Islet precursor cell (in vitro differentiated cells): ENCODE data around the gene CACNA1C.

Experiments used
- DNase-seq: peaks from one replicate; pipeline ENCODE4 v3.0.0-alpha.2; 2018

The CACNA1C gene

DNA sequence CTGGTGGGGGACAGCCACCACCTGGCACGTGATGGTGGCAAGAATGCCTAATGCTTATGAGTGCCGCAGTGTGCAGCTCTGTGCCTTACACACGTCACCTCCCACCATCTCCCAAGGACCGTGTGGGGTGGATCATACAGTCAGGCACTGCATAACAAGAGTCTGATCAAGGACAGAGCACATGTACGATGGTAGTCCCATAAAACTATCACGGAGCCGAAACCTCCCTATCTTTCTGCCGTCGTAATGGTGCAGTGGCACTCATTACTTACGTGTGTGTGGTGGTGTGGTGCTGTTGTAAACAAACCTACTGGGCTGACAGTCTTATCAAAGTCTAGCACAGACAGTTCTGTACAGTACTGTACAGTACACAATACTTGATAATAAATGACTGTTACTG, 89.3 kb downstream of the CACNA1C start:
- no peak for DNase-seq

- DNase-seq = no peak
These were observed 92.2 kb downstream of the CACNA1C start for GRCh38 chr12:2144951-2145350.

- no peak for DNase-seq
These were observed 92.7 kb downstream of the CACNA1C start for GRCh38 chr12:2145433-2145998.

DNA sequence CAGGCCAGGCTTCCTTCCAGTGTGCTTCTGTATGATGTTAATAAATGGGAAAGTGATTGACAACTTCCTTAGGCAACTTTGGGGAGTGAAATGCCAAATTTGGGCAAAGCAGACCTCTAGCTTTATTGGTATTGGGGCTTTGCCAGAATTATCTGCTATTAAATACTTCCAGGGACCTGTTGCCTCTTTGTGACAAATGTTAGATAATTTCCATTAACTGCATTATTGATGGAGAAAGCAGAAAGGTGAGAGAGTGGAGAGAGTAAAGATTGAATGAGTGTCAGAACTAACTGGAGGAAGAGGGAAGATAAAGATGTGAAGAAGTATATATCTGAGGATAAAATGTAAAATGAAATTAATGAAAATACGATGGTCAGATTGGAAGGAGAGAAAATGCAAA, 94.5 kb downstream of the CACNA1C start:
- no peak for DNase-seq

DNA sequence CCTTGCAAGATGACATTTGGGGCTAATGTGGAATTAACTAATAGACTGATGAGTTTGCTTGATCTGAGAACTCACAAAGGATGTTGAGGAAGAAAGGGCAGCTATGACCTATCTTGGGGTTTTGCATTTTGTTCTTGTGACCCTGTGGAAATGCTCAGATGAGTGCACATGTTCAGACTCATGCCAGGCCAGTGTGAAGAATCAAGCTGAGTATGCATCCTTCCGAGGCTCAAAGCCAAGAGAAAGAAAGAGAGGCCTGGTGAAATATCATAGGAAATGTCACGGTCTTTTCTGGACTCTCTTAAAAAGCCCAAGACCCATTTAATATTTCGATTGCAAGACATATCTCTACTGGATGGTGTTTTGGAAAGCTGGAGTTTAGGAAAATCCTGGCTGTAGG, 96.3 kb downstream of the CACNA1C start:
- DNase-seq = no peak

GRCh38 chr12:2150833-2151232, 98.0 kb downstream of the CACNA1C start:
- no peak for DNase-seq

DNA sequence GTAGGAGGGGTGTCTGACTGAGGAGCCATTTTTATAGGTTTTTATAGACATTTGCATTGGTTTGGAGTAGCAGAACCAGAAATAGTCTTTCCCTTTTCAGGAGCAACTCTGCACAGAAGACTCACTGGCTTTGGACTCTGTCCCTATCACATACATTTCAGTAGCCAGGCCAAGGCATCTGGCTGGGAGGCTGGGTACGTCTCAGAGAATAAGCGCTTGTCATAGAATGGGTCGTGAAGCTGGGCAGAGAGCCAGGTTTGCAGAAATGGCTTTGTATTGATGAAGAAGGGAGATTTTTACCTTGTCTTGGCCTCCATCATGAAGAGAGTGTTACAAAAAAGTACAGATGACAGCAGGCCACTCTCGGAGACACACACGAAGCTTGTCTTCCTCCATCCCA, 98.6 kb downstream of the CACNA1C start:
- DNase-seq = no peak

DNA sequence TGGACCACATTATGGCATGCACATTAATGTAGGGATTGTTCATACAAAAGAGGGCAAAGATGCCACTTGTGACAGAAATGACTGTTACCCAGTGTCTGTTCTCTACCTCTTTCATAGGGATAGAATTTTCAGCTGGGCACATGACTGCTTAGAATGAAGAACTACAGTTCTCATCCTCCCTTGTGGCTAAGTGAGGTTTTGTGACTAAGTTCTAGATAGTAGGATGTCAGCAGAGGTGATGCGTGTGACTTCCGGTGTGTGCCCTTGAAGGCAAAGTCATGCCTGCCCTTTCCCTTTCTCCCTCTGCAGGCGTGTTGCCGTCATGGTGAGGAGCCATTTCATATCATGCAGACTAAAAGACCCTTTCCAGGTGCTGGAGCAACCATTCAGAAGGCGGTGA, 99.3 kb downstream of the CACNA1C start:
- DNase-seq = no peak

- no peak for DNase-seq
These were observed 101.3 kb downstream of the CACNA1C start for GRCh38 chr12:2154050-2154449.

DNA sequence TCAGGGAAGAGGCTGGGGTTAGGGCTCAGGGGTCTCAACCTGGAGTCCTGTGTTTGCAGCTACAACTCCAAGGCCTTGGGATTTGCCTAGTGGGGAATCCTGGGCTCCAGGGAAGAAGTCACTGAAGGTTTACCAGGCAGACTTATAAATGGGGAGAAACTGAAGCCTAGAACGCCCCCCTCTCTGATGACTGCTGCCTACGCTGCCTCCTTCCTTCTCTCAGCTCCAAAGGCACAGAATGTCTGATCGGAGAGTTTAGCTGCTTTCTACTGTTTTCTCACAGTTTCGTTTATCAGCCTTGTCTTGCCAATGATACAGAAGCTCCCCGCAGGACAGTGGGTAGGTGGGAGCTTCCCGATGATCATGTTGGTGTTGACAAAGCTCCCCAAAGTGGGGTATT, 101.7 kb downstream of the CACNA1C start:
- no peak for DNase-seq

GRCh38 chr12:2156333-2156732, 103.5 kb downstream of the CACNA1C start:
- DNase-seq = no peak

DNA sequence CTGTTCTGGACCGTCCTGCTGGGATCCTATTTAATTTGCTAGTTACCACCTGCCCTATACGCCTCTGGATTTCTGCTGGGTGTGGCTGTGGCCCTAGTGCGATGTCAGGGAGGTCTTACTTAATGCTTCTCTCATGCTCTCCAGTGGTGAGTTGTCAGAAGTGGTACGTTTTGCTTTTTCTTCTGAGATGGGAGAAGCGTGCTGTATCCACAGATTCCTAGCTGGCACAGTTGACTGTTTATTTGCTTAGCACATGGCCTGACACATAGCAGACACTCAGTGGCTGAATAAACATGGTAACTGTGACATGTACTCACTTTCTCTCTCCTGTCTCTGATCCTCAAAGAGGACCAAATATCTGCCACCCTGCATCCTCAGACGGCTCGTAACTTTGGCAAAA, 107.3 kb downstream of the CACNA1C start:
- no peak for DNase-seq

DNA sequence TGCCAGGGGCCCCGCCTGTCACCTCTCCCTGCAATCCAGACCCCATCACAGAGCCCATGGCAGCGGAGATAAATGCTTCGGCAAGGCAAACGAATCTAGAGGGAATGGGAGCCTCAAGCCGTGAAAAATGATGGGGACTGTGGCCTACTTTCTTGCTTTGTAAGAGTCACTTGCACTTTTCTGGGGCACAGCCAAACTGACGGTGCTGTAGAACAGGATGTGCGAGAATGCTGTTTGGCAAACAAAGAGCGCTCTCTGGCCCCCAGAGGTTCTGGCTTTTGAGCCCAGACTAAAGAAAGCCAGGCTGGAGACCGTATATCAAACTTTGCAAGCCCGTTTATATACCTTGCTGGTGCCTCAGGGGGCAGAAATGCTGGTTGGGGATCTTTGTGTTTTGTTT, 108.7 kb downstream of the CACNA1C start:
- DNase-seq = no peak

DNA sequence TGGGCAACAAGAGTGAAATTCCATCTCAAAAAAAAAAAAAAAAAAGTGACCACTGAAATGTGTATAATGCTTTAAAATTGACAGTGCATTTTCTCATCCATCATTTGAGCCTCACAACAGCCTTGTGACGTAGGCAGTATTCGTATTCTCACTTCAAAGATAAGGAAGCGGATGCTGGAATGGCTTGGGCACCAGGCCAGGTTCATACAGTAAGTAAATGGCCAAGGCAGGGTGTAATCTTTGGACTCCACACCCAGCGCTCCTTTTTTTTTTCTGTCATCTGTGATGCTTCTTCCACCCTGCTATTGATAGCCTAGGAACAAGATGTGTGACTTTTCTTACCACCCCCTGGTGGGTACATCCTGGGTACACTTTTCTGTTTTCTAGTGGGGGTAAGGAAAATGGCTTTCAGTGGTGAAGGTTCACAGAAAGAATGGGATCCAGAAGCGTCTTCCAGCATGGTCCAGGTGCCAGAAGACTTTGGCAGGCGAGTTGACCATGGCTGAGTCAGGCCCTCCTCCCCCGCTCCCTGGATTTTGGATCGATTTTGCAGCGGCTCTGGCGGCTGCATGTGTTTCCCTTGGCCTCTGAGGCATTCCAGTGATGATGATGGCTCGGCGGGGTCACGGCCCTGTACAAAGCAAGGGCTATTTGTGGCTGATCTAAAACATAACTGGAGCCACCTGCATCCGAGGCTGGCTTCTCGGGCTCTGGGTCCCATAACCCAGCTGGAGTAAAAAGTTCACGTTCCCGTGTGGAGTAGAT, 110.6 kb downstream of the CACNA1C start:
- no peak for DNase-seq

DNA sequence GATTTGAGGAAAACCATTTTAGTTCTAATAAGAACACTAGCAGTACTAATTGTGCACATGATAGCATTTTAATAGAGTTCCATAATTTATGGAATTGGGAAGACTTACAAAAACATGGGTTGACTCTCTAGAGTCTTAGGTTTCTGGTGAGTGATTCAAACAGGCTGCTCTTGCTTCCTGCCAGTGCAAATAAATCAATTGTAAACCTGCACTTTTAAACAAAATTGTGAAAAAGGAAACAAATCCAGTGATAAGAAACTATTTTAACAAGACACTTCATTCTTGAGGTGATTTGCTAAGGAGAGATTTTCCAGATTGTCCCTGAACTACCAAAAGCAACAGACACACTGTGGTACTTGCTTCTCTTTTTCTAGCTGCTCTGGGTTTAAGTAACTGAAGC, 112.2 kb downstream of the CACNA1C start:
- no peak for DNase-seq

DNA sequence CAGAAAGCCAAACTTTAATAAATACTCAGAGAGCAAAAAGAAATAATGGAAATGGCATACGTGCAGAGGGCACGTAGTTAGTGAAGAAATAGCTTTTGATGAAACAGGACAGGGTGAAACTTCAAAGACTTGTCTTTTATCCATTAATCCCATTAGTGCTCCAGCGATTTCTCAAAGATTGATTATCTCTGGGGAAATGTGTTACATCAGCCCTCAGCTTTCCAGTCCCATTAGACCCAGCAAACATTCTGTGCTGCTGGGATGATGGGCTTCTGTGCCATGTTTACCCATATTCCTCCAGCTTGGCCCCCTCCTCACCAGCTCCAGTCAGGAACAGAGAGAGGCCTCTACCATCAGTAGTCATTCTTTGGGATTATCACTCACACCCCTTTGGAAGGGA, 113.1 kb downstream of the CACNA1C start:
- no peak for DNase-seq

GRCh38 chr12:2166696-2167095, 113.9 kb downstream of the CACNA1C start:
- no peak for DNase-seq

GRCh38 chr12:2167231-2167630, 114.4 kb downstream of the CACNA1C start:
- DNase-seq = no peak

GRCh38 chr12:2168808-2169207, 116.0 kb downstream of the CACNA1C start:
- no peak for DNase-seq

DNA sequence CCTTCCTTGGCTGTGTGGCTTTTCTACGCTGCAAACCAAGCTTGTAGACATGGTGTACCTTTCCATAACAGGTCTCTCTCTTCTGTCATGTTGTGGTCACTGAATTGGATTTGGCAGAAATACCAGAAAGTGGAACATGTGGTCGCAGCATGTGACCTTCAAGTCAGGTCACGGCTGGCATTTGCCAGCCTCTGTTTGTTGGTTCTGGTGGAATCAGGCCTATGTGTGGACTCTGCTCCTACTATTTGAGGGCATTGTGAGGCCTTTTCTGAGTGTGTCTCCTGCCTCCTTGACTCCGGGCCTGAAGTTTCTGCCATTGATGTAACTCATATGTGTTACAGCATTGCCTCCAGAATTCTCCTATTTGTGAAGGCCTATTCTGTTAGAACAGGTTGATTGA, 116.7 kb downstream of the CACNA1C start:
- no peak for DNase-seq

DNA sequence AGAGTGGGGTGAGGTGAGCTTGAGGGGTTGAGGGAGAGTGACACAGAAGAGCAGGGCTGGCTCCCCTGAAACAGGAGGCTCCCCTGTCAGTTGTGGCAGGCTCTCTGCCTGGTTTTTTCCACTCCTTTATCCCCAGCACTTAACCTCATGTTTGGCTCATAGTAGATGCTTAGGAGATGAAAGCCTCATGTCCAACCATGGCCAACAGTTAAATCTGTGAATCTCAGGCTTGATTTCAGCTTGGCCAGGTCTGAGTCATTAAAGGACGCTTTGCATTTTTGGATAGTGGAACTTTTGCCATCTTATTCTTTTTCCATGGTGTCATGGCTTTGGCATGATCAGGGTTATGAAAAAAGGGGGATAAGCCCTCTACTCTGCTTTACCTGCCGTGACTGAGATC, 117.2 kb downstream of the CACNA1C start:
- no peak for DNase-seq

DNA sequence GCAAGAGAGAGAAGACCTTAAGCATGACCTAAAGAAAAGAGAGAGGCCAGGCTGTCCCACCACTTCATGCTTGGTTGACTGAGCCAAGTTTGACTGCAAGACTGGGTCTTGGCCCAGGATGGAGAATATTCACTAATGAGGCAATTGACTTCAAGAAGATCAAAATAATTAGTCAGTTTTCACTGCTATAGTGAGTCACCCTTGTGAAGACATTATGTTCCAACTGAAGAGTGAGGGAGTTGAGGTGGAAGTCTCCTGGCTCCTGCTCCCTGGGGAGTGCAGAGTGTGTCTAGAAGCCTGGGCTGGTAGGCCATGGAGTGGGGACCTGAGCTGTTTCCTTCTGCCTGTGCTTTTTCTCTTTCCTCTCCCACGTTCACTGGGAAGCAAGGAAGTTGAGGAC, 117.6 kb downstream of the CACNA1C start:
- DNase-seq = no peak

- DNase-seq = no peak
These were observed 119.1 kb downstream of the CACNA1C start for GRCh38 chr12:2171672-2172426.

DNA sequence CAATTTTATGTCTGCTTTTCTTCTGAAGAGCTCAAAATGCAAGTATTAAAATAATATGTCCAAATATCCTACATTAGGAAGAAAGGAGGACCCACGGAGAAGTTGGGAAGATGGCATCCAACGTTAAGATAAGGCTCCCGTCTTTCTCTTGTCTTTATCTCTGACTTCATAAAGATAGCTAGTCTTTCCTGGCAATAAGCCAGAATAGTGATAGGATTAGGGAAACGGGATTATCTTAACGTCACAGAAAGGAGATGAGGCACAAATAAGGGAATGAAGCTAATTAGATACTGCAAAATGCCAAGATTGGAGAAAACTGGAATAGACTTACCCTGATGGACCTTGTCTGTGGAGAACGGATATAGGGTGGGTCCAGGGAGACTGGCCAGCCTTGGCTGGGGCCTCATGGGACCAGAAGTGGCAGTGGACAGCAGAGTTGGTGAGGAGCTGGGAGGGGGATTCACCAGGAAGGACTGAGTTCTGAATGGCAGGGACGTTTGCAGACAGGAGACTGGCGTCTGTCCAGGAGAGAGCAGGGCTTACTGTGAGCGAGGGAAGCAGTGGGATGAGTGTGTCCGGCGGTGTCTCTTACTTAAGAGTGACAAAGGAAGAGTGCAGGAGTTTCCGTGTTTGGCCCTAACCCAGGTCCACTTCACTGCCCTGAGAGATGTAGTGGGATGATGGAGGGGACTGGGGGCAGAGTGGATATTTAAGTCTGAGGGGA, 119.9 kb downstream of the CACNA1C start:
- no peak for DNase-seq
